Ishikawa (cell line): ENCODE data around the gene AARS2.

Source experiments
- CEBPB ChIP-seq: IDR thresholded peaks from 2 replicates; pipeline ENCODE4 v1.6.1; 2012
- EP300 ChIP-seq: IDR thresholded peaks from 2 replicates; pipeline ENCODE4 v1.6.1; 2012; ENCODE audit warnings: borderline replicate concordance
- MAX ChIP-seq: IDR thresholded peaks from 2 replicates; pipeline ENCODE4 v1.6.1; 2012
- RAD21 ChIP-seq: IDR thresholded peaks from 2 replicates; pipeline ENCODE4 v1.6.1; 2012; ENCODE audit warnings: low read depth
- TAF1 ChIP-seq: IDR thresholded peaks from 2 replicates; pipeline ENCODE4 v1.6.1; 2012; ENCODE audit warnings: low read depth, mild to moderate bottlenecking
- YY1 ChIP-seq: IDR thresholded peaks from 2 replicates; pipeline ENCODE4 v1.6.1; 2012; ENCODE audit warnings: low read depth

GRCh38 chr6:44332585-44332984 is 19.4 kb upstream of the AARS2 start:
- no peak for TF ChIP-seq CEBPB
- TF ChIP-seq EP300 = no peak
- no peak for TF ChIP-seq TAF1
- no peak for TF ChIP-seq RAD21
- no peak for TF ChIP-seq YY1
- no peak for TF ChIP-seq MAX
